Measurements from ENCODE around the gene ZNF562.

DNA sequence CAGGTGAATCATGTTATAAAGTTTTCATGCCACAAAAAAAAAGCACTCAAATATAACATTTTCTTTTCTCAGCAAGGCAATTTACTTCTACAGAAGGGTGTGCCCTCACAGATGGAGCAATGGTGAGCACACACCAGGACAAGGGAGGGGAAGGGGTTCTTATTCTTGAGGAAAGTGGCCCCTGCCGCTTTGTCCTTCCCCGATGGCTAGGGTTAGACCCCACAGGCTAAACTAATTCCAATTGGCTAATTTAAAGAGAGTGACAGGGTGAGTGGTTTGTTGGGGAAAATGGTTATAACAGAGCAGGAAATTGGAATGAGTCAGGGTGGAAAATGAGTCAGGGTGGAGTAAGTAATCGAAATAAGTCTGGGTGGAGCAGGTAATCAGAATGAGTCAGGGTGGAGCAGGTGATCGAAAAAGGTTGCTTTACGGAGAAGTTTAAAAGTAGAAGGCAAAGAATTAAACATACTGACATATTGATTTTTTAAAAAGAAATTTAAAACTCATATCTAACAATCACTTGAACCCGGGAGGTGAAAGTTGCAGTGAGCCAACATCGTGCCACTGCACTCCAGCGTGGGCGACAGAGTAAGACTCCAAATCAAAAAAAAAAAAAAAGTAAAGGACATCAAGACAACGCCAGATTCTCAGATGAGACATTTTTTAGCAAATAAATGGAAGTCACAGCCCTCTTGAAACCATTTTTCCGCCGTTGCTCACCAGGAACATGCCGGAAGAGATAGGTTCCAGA lies 813 bp downstream of the ZNF562 start:
- TF ChIP-seq, protein P1, sequence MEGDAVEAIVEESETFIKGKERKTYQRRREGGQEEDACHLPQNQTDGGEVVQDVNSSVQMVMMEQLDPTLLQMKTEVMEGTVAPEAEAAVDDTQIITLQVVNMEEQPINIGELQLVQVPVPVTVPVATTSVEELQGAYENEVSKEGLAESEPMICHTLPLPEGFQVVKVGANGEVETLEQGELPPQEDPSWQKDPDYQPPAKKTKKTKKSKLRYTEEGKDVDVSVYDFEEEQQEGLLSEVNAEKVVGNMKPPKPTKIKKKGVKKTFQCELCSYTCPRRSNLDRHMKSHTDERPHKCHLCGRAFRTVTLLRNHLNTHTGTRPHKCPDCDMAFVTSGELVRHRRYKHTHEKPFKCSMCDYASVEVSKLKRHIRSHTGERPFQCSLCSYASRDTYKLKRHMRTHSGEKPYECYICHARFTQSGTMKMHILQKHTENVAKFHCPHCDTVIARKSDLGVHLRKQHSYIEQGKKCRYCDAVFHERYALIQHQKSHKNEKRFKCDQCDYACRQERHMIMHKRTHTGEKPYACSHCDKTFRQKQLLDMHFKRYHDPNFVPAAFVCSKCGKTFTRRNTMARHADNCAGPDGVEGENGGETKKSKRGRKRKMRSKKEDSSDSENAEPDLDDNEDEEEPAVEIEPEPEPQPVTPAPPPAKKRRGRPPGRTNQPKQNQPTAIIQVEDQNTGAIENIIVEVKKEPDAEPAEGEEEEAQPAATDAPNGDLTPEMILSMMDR (IDR thresholded peaks at IDR 0.05) = no peak
- no peak for TF ChIP-seq POLR2A (IDR thresholded peaks at IDR 0.05)
